Measurements from ENCODE around the gene SF3B6. TPM values are rescaled to one million over a fixed set of nuclear protein-coding genes. Genes with fewer than 3 reads are reported as not detected.

The SF3B6 gene
- 89.5 and 91.4 TPM in 2 replicates for total RNA-seq
- long read RNA-seq, transcript SF3B6-201 (4 exons, 770 nt), result major isoform, 43 of 48 reads
- long read RNA-seq, partial matches to known transcripts, result 2 of 48 reads
- long read RNA-seq, other reads (novel, unspliced or antisense), result 1 of 48 reads

- DNase-seq (ENCODE audit: extremely low spot score, unreplicated experiment), result peak; percentile 98
- no peaks in the 10 kb centered on the region for H3K27me3 Mint-ChIP-seq (ENCODE audit: unreplicated experiment)
- peaks cover 16% of the 10 kb centered on the region for H3K36me3 Mint-ChIP-seq (ENCODE audit: unreplicated experiment)
- H3K4me1 Mint-ChIP-seq (ENCODE audit: unreplicated experiment), result peaks cover 27% of the 10 kb centered on the region
- peak within 1 kb of the TSS; percentile 97 for H3K27ac Mint-ChIP-seq (ENCODE audit: unreplicated experiment)
- H3K4me3 Mint-ChIP-seq (ENCODE audit: unreplicated experiment), result peak within 1 kb of the TSS; percentile 98
- no peak for TF ChIP-seq CTCF (IDR thresholded peaks at IDR 0.05)
- H3K9me3 Mint-ChIP-seq (ENCODE audit: unreplicated experiment), result no peaks in the 10 kb centered on the region
Measured at GRCh38 chr2:24075915-24076848, at the start of gene SF3B6. Gene SF3B6 (minus strand): TSS chr2:24076326. CDS start chr2:24076229, 97 bp downstream.

GRCh38 chr2:24123922-24124580, 47.9 kb upstream of the SF3B6 start:
- H3K27me3 Mint-ChIP-seq (ENCODE audit: unreplicated experiment), result no peaks in the 10 kb centered on the region
- no peak for TF ChIP-seq CTCF (IDR thresholded peaks at IDR 0.05)
- peak overlapping the region; percentile 80 for H3K4me3 Mint-ChIP-seq (ENCODE audit: unreplicated experiment)
- H3K36me3 Mint-ChIP-seq (ENCODE audit: unreplicated experiment), result peaks cover 8% of the 10 kb centered on the region
- no peaks in the 10 kb centered on the region for H3K9me3 Mint-ChIP-seq (ENCODE audit: unreplicated experiment)
- no peak for DNase-seq (ENCODE audit: extremely low spot score, unreplicated experiment)
- H3K4me1 Mint-ChIP-seq (ENCODE audit: unreplicated experiment), result peaks cover 22% of the 10 kb centered on the region
- peak overlapping the region; percentile 95 for H3K27ac Mint-ChIP-seq (ENCODE audit: unreplicated experiment)

GRCh38 chr2:24123195-24123921, 47.2 kb upstream of the SF3B6 start, which contains the start of the genes FAM228B and PFN4:
Gene FAM228B (plus strand): TSS chr2:24123469. CDS start chr2:24124362, 893 bp downstream.
Gene PFN4 (minus strand): TSS chr2:24123334. CDS start chr2:24122535, 799 bp downstream.
- DNase-seq (ENCODE audit: extremely low spot score, unreplicated experiment), result peak; percentile 93
- H3K9me3 Mint-ChIP-seq (ENCODE audit: unreplicated experiment), result no peaks in the 10 kb centered on the region
- no peaks in the 10 kb centered on the region for H3K27me3 Mint-ChIP-seq (ENCODE audit: unreplicated experiment)
- peak within 1 kb of the TSS; percentile 80 for H3K4me3 Mint-ChIP-seq (ENCODE audit: unreplicated experiment)
- H3K4me1 Mint-ChIP-seq (ENCODE audit: unreplicated experiment), result peaks cover 21% of the 10 kb centered on the region
- peak within 1 kb of the TSS; percentile 95 for H3K27ac Mint-ChIP-seq (ENCODE audit: unreplicated experiment)
- H3K36me3 Mint-ChIP-seq (ENCODE audit: unreplicated experiment), result peaks cover 6% of the 10 kb centered on the region
- TF ChIP-seq CTCF (IDR thresholded peaks at IDR 0.05), result no peak

- Mint-ChIP-seq H3K27me3 (ENCODE audit: unreplicated experiment) (no peaks in the 10 kb centered on the region), H3K36me3 (ENCODE audit: unreplicated experiment) (peaks cover 2% of the 10 kb centered on the region), H3K4me3 (ENCODE audit: unreplicated experiment) (peak overlapping the region; percentile 75), H3K9me3 (ENCODE audit: unreplicated experiment) (no peaks in the 10 kb centered on the region), H3K4me1 (ENCODE audit: unreplicated experiment) (peaks cover 23% of the 10 kb centered on the region), H3K27ac (ENCODE audit: unreplicated experiment) (peak overlapping the region; percentile 79)
- TF ChIP-seq CTCF (IDR thresholded peaks at IDR 0.05), result no peak
- no peak for DNase-seq (ENCODE audit: extremely low spot score, unreplicated experiment)
Measured at GRCh38 chr2:24122366-24123194, 46.5 kb upstream of the SF3B6 start.

Measured in osteocyte (in vitro differentiated cells).